Measurements from ENCODE around the gene CCDC89.

Gene CCDC89

DNA sequence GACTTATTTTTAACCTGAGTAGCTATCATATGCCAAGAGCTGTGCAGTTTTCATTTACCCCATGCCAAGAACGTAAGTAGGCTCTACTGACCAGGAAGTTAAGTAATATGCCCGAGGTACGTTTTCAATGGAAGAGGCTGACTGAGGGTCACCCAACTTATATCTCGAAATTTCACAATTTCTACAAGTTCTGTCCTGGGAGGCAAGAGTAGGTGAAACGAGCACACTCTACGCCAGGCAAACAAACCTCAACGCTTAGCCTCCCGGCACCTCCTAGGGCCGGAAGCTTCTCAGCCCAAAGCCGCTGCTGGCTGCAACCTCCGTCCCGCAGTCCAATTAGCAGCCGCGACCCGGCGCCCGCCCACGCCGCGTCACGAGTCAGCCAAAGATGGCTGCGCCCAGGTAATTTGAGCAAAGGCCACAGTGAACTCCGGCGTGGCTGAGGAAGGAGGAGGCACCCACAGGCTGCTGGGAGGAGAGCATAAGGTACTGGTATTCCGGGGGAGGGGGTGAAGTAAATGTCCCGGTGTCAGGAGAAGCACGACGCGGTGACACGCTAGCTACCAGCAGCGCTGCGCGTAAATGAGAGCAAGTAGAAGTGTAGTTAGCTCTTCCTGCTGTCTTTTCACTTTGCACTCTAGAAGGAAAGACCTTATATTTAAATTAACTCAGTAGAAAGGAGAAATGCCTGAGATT, 38.2 kb downstream of the CCDC89 start, which contains the start of gene TMEM126A (continued):
- no peak for TF ChIP-seq ZNF654 (tag by site-specific recombination; IDR thresholded peaks at IDR 0.05; ENCODE audit: low read depth)
- TF ChIP-seq ZSCAN30 (tag by site-specific recombination; IDR thresholded peaks at IDR 0.05), result no peak
- no peak for TF ChIP-seq ZNF791 (tag by site-specific recombination; IDR thresholded peaks at IDR 0.05)

DNA sequence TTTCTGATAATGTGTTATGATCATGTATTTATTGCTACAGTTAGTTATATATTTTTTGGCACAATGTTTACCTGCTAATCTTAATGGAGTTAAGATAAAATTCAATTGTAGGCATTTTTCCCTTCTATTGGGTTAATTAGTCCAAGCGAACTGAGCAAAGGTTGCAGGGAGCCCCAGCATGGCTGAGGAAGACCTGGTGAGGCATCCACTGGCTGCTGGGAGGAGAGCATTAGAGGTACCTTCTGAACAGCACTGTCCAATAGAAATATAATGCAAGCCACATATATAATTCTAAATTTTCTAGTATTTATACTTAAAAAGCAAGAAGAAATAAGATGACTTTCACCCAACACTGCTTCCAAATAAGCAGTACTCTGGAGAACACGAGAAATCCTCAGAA, 38.9 kb downstream of the CCDC89 start:
- POLR2A ChIA-PET, result interaction anchor here (0.6 to 6.3 kb wide), 13 partner anchors 10 to 598 kb away, joined by 3 to 48 read pairs (median 5); partner anchors contain the start of genes CREBZF, DLG2 and TMEM126B
- CTCF ChIA-PET, result interaction anchor here (1.0 kb wide), 1 partner anchor 572 kb away, joined by 3 read pairs; no protein-coding TSS in a partner anchor
- TF ChIP-seq EGR2 (tag by site-specific recombination; IDR thresholded peaks at IDR 0.05; ENCODE audit: low read depth), result no peak
- TF ChIP-seq, protein P1, sequence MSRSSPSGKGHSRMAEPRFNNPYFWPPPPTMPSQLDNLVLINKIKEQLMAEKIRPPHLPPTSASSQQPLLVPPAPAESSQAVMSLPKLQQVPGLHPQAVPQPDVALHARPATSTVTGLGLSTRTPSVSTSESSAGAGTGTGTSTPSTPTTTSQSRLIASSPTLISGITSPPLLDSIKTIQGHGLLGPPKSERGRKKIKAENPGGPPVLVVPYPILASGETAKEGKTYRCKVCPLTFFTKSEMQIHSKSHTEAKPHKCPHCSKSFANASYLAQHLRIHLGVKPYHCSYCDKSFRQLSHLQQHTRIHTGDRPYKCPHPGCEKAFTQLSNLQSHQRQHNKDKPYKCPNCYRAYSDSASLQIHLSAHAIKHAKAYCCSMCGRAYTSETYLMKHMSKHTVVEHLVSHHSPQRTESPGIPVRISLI (tag by site-specific recombination; IDR thresholded peaks at IDR 0.05), result no peak
- no peak for TF ChIP-seq ZNF776 (tag by site-specific recombination; IDR thresholded peaks at IDR 0.05; ENCODE audit: borderline replicate concordance)
- TF ChIP-seq, protein P2, sequence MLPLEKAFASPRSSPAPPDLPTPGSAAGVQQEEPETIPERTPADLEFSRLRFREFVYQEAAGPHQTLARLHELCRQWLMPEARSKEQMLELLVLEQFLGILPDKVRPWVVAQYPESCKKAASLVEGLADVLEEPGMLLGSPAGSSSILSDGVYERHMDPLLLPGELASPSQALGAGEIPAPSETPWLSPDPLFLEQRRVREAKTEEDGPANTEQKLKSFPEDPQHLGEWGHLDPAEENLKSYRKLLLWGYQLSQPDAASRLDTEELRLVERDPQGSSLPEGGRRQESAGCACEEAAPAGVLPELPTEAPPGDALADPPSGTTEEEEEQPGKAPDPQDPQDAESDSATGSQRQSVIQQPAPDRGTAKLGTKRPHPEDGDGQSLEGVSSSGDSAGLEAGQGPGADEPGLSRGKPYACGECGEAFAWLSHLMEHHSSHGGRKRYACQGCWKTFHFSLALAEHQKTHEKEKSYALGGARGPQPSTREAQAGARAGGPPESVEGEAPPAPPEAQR (tag by site-specific recombination; IDR thresholded peaks at IDR 0.05), result no peak
- TF ChIP-seq, protein P3, sequence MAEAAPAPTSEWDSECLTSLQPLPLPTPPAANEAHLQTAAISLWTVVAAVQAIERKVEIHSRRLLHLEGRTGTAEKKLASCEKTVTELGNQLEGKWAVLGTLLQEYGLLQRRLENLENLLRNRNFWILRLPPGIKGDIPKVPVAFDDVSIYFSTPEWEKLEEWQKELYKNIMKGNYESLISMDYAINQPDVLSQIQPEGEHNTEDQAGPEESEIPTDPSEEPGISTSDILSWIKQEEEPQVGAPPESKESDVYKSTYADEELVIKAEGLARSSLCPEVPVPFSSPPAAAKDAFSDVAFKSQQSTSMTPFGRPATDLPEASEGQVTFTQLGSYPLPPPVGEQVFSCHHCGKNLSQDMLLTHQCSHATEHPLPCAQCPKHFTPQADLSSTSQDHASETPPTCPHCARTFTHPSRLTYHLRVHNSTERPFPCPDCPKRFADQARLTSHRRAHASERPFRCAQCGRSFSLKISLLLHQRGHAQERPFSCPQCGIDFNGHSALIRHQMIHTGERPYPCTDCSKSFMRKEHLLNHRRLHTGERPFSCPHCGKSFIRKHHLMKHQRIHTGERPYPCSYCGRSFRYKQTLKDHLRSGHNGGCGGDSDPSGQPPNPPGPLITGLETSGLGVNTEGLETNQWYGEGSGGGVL (tag by site-specific recombination; IDR thresholded peaks at IDR 0.05), result no peak
- no peak for TF ChIP-seq WT1 (tag by site-specific recombination; IDR thresholded peaks at IDR 0.05)
- no peak for TF ChIP-seq ZNF426 (tag by site-specific recombination; IDR thresholded peaks at IDR 0.05)
- TF ChIP-seq ZNF544 (tag by site-specific recombination; IDR thresholded peaks at IDR 0.05), result no peak
- no peak for TF ChIP-seq ZNF701 (tag by site-specific recombination; IDR thresholded peaks at IDR 0.05)
- TF ChIP-seq ZNF132 (tag by site-specific recombination; IDR thresholded peaks at IDR 0.05; ENCODE audit: borderline replicate concordance), result no peak
- TF ChIP-seq ZFHX2 (tag by site-specific recombination; conservative IDR thresholded peaks at IDR 0.05), result no peak
- TF ChIP-seq ZFP41 (tag by site-specific recombination; IDR thresholded peaks at IDR 0.05; ENCODE audit: borderline replicate concordance), result no peak
- Histone ChIP-seq H3K4me1 (ENCODE audit: control insufficient read depth, insufficient read depth, low read length) (no peaks in the 10 kb centered on the region), H3K4me3 (ENCODE audit: low read depth, low read length) (peak overlapping the region; percentile 51), H3K9me3 (ENCODE audit: control insufficient read depth, insufficient read depth, low read depth, low read length) (no peaks in the 10 kb centered on the region), H3K27ac (ENCODE audit: extremely low read depth, low read depth, low read length) (no peak overlapping the region; the same call in 1 of the 2 replicates), H3K36me3 (ENCODE audit: control insufficient read depth in 2 of 2, insufficient read depth in 1 of 2, low read length in 2 of 2) (peaks cover 0 to 10% of the 10 kb centered on the region in 2 experiments; a peak in 1 of 3 replicates)

DNA sequence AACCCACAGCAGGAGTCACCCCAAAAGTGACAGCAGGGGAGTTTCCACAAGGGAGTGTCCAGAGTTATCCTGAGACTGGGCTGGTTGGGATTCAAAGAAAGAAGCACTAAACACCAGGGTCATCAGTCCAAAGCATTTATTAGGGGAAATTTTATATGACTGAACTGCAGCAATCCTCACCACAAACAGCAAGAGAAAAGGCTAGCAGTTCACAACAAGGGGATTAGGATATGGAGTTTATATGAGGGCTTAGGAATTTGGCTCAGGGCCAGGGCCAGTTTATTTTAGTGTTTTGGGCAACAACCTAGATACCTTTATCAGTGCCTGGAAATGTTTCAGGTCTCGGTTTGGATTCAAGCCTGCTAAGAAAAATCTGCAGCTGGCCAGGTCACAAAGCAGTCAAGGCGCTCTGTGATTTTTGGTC, 42.8 kb downstream of the CCDC89 start:
- CTCF ChIA-PET, result no interaction called here
- TF ChIP-seq ZNF221 (tag by site-specific recombination; IDR thresholded peaks at IDR 0.05; ENCODE audit: borderline replicate concordance), result no peak
- TF ChIP-seq ZNF311 (tag by site-specific recombination; IDR thresholded peaks at IDR 0.05; ENCODE audit: borderline replicate concordance), result no peak
- TF ChIP-seq ZBTB48 (tag by site-specific recombination; IDR thresholded peaks at IDR 0.05), result no peak
- no peak for TF ChIP-seq ZFP69B (tag by site-specific recombination; IDR thresholded peaks at IDR 0.05)
- TF ChIP-seq ZBTB1 (tag by site-specific recombination; IDR thresholded peaks at IDR 0.05), result no peak
- TF ChIP-seq ZSCAN23 (tag by site-specific recombination; IDR thresholded peaks at IDR 0.05), result no peak
- 0 out of 2 replicates have a peak, but pooled peaks have one; percentile 22 for TF ChIP-seq ZNF600 (tag by site-specific recombination; IDR thresholded peaks at IDR 0.05)
- no peak for TF ChIP-seq SALL2 (tag by site-specific recombination; IDR thresholded peaks at IDR 0.05; ENCODE audit: borderline replicate concordance)
- TF ChIP-seq ZNF843 (tag by site-specific recombination; IDR thresholded peaks at IDR 0.05), result no peak
- TF ChIP-seq, protein P4, sequence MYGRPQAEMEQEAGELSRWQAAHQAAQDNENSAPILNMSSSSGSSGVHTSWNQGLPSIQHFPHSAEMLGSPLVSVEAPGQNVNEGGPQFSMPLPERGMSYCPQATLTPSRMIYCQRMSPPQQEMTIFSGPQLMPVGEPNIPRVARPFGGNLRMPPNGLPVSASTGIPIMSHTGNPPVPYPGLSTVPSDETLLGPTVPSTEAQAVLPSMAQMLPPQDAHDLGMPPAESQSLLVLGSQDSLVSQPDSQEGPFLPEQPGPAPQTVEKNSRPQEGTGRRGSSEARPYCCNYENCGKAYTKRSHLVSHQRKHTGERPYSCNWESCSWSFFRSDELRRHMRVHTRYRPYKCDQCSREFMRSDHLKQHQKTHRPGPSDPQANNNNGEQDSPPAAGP (tag by site-specific recombination; IDR thresholded peaks at IDR 0.05), result no peak
- TF ChIP-seq, protein P5, sequence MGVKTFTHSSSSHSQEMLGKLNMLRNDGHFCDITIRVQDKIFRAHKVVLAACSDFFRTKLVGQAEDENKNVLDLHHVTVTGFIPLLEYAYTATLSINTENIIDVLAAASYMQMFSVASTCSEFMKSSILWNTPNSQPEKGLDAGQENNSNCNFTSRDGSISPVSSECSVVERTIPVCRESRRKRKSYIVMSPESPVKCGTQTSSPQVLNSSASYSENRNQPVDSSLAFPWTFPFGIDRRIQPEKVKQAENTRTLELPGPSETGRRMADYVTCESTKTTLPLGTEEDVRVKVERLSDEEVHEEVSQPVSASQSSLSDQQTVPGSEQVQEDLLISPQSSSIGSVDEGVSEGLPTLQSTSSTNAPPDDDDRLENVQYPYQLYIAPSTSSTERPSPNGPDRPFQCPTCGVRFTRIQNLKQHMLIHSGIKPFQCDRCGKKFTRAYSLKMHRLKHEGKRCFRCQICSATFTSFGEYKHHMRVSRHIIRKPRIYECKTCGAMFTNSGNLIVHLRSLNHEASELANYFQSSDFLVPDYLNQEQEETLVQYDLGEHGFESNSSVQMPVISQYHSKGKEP (tag by site-specific recombination; IDR thresholded peaks at IDR 0.05), result peak; percentile 47; the same call in 1 of the 2 replicates
- no peak for TF ChIP-seq ZNF202 (tag by site-specific recombination; IDR thresholded peaks at IDR 0.05; ENCODE audit: borderline replicate concordance)

More for the DNA sequence above, 42.8 kb downstream of the CCDC89 start:
- Histone ChIP-seq H3K9me3 (ENCODE audit: control insufficient read depth, insufficient read depth, low read depth, low read length) (no peaks in the 10 kb centered on the region), H3K27ac (ENCODE audit: extremely low read depth, low read depth, low read length) (no peak overlapping the region), H3K36me3 (ENCODE audit: control insufficient read depth in 2 of 2, insufficient read depth in 1 of 2, low read length in 2 of 2) (no peaks in the 10 kb centered on the region), H3K4me1 (ENCODE audit: control insufficient read depth, insufficient read depth, low read length) (no peaks in the 10 kb centered on the region), H3K4me3 (ENCODE audit: low read depth, low read length) (no peak overlapping the region)
- POLR2A ChIA-PET, result no interaction called here
